Astrocyte (in vitro differentiated cells and primary cell): ENCODE results near the gene CELSR3. TPM values are rescaled to one million over a fixed set of nuclear protein-coding genes. Genes with fewer than 3 reads are reported as not detected.

Experiments
- DNase-seq: peaks from one replicate; pipeline ENCODE4 v3.0.0-alpha.2; 2010; ENCODE audit warnings: low read depth
- FAIRE-seq: peaks from 2 replicates; lab custom pipeline; 2011; peaks lifted over from hg19 to GRCh38; lab: Jason Lieb, UNC
- H2AFZ ChIP-seq: 2 replicates; pipeline ENCODE4 v1.6.0; 2012; ENCODE audit warnings: low read depth, low read length, inconsistent platforms
- H3K27ac ChIP-seq: 2 replicates; pipeline ENCODE4 v1.5.1; 2011; ENCODE audit warnings: low read depth, low read length, inconsistent platforms
- H3K27me3 ChIP-seq: 2 replicates; pipeline ENCODE4 v1.6.0; 2011; ENCODE audit warnings: low read length, inconsistent platforms; ENCODE audit not compliant: insufficient read depth
- H3K36me3 ChIP-seq: 2 replicates; pipeline ENCODE4 v1.5.1; 2011; ENCODE audit warnings: low read length, inconsistent platforms; ENCODE audit not compliant: insufficient read depth
- H3K4me1 ChIP-seq: 2 replicates; pipeline ENCODE4 v1.5.1; 2011; ENCODE audit warnings: low read length, inconsistent platforms; ENCODE audit not compliant: insufficient read depth
- H3K4me2 ChIP-seq: 2 replicates; pipeline ENCODE4 v1.6.0; 2012; ENCODE audit warnings: low read length, inconsistent platforms
- H3K4me3 ChIP-seq: 2 replicates; pipeline ENCODE4 v1.5.1; 2011; ENCODE audit warnings: low read depth, mild to moderate bottlenecking, low read length, inconsistent platforms; ENCODE audit not compliant: insufficient read depth
- H3K79me2 ChIP-seq: 2 replicates; pipeline ENCODE4 v1.6.0; 2012; ENCODE audit warnings: mild to moderate bottlenecking, low read length, inconsistent platforms; ENCODE audit not compliant: insufficient read depth
- H3K9ac ChIP-seq: 2 replicates; pipeline ENCODE4 v1.6.0; 2012; ENCODE audit warnings: mild to moderate bottlenecking, low read length, inconsistent platforms
- H3K9me3 ChIP-seq: 2 replicates; pipeline ENCODE4 v1.5.1; 2012; ENCODE audit warnings: low read depth, mild to moderate bottlenecking, low read length, inconsistent platforms; ENCODE audit not compliant: insufficient read depth
- H4K20me1 ChIP-seq: 2 replicates; pipeline ENCODE4 v1.6.0; 2012; ENCODE audit warnings: low read length, inconsistent platforms; ENCODE audit not compliant: insufficient read depth
- H3K27ac Mint-ChIP-seq: one replicate; pipeline ENCODE4 v1.8.0; 2021; ENCODE audit warnings: mild to moderate bottlenecking, mixed read lengths; ENCODE audit not compliant: unreplicated experiment
- H3K27me3 Mint-ChIP-seq: one replicate; pipeline ENCODE4 v1.8.0; 2021; ENCODE audit warnings: low read depth, mixed read lengths; ENCODE audit not compliant: unreplicated experiment
- H3K36me3 Mint-ChIP-seq: one replicate; pipeline ENCODE4 v1.8.0; 2021; ENCODE audit warnings: low read depth, mixed read lengths; ENCODE audit not compliant: unreplicated experiment
- H3K4me1 Mint-ChIP-seq: one replicate; pipeline ENCODE4 v1.8.0; 2021; ENCODE audit warnings: low read depth, mixed read lengths; ENCODE audit not compliant: unreplicated experiment
- H3K4me3 Mint-ChIP-seq: one replicate; pipeline ENCODE4 v1.8.0; 2021; ENCODE audit warnings: mild to moderate bottlenecking, moderate library complexity, mixed read lengths; ENCODE audit not compliant: unreplicated experiment
- H3K9me3 Mint-ChIP-seq: one replicate; pipeline ENCODE4 v1.8.0; 2021; ENCODE audit warnings: mild to moderate bottlenecking, mixed read lengths; ENCODE audit not compliant: unreplicated experiment
- EZH2 ChIP-seq: IDR thresholded peaks from 2 replicates; pipeline ENCODE4 v1.6.1; 2012; ENCODE audit warnings: mild to moderate bottlenecking, low read length, inconsistent platforms; ENCODE audit not compliant: insufficient read depth
- total RNA-seq: library from RNA; stranded (reverse); gene quantifications from 2 replicates; pipeline ENCODE4 v1.2.1, GENCODE V29; 2021
- TF ChIP-seq, protein P1 (sequence below): IDR thresholded peaks from 2 replicates; pipeline ENCODE4 v1.5.1; 2011; ENCODE audit warnings: low read depth, mild to moderate bottlenecking, inconsistent platforms, low read length, moderate library complexity; ENCODE audit not compliant: insufficient read depth

The CELSR3 gene
- total RNA-seq, 1 donor from 2014 or later: 8.6 TPM

DNA sequence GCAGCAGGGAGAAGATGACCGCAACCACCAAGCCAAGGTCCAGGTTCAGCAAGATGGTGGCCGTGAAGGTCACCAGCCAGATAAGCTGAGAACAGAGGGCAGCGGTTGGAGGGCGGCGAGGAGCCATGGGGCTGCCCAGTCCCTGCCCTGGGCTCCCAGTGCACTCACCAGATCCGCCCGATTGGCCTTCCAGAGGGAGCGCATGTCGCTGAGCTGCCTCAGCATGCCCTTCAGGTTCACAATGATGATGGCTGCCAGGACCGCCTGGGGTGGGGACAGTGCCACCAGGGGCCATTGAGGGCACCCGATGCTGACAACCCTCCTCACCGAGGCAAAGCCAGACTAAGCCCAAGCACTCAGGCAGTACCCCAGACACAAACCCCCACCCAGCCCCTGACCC lies 32.8 kb downstream of the CELSR3 start:
- Histone ChIP-seq H3K36me3 (peaks cover 6% of the 10 kb centered on the region), H3K4me2 (no peak overlapping the region), H3K9me3 (no peaks in the 10 kb centered on the region), H3K27me3 (no peaks in the 10 kb centered on the region), H3K9ac (no peak overlapping the region), H3K79me2 (peaks cover 20% of the 10 kb centered on the region), H3K4me1 (peaks cover 6% of the 10 kb centered on the region), H2AFZ (no peak overlapping the region), H3K4me3 (no peak overlapping the region), H3K27ac (no peak overlapping the region), H4K20me1 (peaks cover 34% of the 10 kb centered on the region)
- no peak overlapping the region for H3K4me3 Mint-ChIP-seq
- peaks cover 45% of the 10 kb centered on the region for H3K36me3 Mint-ChIP-seq
- DNase-seq (no peak), FAIRE-seq (no peak)
- TF ChIP-seq, protein P1, sequence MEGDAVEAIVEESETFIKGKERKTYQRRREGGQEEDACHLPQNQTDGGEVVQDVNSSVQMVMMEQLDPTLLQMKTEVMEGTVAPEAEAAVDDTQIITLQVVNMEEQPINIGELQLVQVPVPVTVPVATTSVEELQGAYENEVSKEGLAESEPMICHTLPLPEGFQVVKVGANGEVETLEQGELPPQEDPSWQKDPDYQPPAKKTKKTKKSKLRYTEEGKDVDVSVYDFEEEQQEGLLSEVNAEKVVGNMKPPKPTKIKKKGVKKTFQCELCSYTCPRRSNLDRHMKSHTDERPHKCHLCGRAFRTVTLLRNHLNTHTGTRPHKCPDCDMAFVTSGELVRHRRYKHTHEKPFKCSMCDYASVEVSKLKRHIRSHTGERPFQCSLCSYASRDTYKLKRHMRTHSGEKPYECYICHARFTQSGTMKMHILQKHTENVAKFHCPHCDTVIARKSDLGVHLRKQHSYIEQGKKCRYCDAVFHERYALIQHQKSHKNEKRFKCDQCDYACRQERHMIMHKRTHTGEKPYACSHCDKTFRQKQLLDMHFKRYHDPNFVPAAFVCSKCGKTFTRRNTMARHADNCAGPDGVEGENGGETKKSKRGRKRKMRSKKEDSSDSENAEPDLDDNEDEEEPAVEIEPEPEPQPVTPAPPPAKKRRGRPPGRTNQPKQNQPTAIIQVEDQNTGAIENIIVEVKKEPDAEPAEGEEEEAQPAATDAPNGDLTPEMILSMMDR: no peak
- no peak for TF ChIP-seq EZH2
- peaks cover 7% of the 10 kb centered on the region for H3K4me1 Mint-ChIP-seq
- H3K27me3 Mint-ChIP-seq: no peaks in the 10 kb centered on the region
- no peaks in the 10 kb centered on the region for H3K9me3 Mint-ChIP-seq
- H3K27ac Mint-ChIP-seq: no peak overlapping the region

DNA sequence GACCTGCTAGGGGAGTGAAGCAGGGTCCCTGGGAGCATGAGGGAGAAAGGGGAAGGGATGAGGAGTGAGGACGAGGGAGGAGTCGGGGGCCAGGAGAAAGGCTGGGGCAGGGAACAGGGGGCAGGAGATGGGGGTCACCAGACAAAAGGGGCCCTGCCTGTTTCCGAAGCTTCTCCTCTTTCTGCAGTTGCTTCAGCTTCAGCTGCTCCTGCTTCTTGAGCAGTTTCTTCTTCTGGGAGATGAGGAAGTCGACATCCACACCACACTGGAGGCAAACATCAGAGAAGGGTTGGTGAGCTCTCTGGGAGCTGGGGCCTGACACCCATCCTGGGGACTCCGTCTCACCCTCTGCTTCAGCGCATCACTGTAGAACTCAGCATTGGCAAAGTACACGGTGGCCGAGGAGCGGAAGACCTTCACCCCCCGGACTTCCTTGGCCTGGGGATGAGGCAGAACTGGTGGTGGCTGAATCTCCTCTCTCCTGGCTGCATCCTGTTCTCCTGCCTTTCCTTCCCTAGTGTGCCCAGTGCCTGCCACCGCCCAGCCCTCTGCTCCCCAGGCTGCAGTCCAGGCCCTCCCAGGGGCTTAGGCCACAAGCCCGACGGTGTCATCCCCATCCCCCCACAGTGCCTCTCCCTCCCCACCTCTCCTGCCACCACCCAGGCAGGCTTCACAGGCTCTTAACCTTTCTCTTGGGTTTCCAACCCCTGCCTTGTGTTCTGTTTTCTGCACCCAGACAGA lies 34.2 kb downstream of the CELSR3 start:
- peaks cover 6% of the 10 kb centered on the region for H3K36me3 ChIP-seq
- H4K20me1 ChIP-seq: peaks cover 22% of the 10 kb centered on the region
- no peak for DNase-seq
- H3K4me3 Mint-ChIP-seq: no peak overlapping the region
- peaks cover 54% of the 10 kb centered on the region for H3K36me3 Mint-ChIP-seq
- no peaks in the 10 kb centered on the region for H3K9me3 ChIP-seq
- H3K27ac ChIP-seq: no peak overlapping the region
- TF ChIP-seq, protein P1: no peak
- no peak for TF ChIP-seq EZH2
- H3K9ac ChIP-seq: no peak overlapping the region
- H3K4me3 ChIP-seq: no peak overlapping the region
- FAIRE-seq: no peak
- peaks cover 6% of the 10 kb centered on the region for H3K79me2 ChIP-seq
- no peaks in the 10 kb centered on the region for H3K4me1 ChIP-seq
- no peaks in the 10 kb centered on the region for H3K4me1 Mint-ChIP-seq
- H3K27me3 Mint-ChIP-seq: no peaks in the 10 kb centered on the region
- H3K27ac Mint-ChIP-seq: no peak overlapping the region
- no peaks in the 10 kb centered on the region for H3K27me3 ChIP-seq
- no peak overlapping the region for H2AFZ ChIP-seq
- H3K4me2 ChIP-seq: no peak overlapping the region
- H3K9me3 Mint-ChIP-seq: no peaks in the 10 kb centered on the region

DNA sequence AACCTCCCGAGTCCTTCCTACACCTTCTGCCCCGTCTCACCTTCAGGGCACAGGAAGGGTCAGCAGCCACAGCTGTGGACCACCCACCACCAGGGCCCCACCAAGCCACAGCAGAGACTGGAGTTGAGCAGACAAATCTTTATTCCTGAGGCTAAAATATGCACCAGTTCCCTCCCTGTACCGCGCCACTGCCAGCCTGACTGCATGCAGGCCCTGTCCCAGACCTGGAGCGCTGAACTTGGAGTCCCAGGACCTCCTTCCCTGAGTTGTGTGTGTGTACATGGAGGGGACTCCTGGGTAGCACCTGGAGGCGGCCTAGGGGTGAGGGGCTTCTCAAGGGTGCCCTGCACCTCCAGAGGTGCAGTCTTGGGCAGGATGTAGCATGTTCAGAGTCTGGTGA lies 37.1 kb downstream of the CELSR3 start:
- no peak for TF ChIP-seq EZH2
- TF ChIP-seq, protein P1: no peak
- FAIRE-seq (no peak), DNase-seq (no peak)
- no peak overlapping the region for H3K27ac ChIP-seq
- no peak overlapping the region for H3K4me2 ChIP-seq
- H4K20me1 ChIP-seq: no peaks in the 10 kb centered on the region
- Mint-ChIP-seq H3K27ac (no peak overlapping the region), H3K4me1 (no peaks in the 10 kb centered on the region), H3K9me3 (no peaks in the 10 kb centered on the region), H3K27me3 (no peaks in the 10 kb centered on the region), H3K36me3 (peaks cover 48% of the 10 kb centered on the region), H3K4me3 (no peak overlapping the region)
- H3K4me1 ChIP-seq: no peaks in the 10 kb centered on the region
- no peaks in the 10 kb centered on the region for H3K9me3 ChIP-seq
- peaks cover 6% of the 10 kb centered on the region for H3K36me3 ChIP-seq
- no peak overlapping the region for H3K4me3 ChIP-seq
- H2AFZ ChIP-seq: no peak overlapping the region
- no peak overlapping the region for H3K9ac ChIP-seq
- H3K79me2 ChIP-seq: no peaks in the 10 kb centered on the region
- no peaks in the 10 kb centered on the region for H3K27me3 ChIP-seq
